ENCODE data around the gene ADGRF1. TPM values are rescaled to one million over a fixed set of nuclear protein-coding genes. Genes with fewer than 3 reads are reported as not detected.
"Not testable (repeated sequence)": the region's sequence is repeated elsewhere in the genome, so short reads cannot be mapped to it uniquely, and the experiment has no call there.

The ADGRF1 gene
- not detected in 2 replicates for total RNA-seq
- not detected in 2 replicates for polyA plus RNA-seq
- not detected in 2 replicates for polyA plus RNA-seq (2012)
- polyA minus RNA-seq (ENCODE audit: low replicate concordance): not detected in 2 replicates

DNA sequence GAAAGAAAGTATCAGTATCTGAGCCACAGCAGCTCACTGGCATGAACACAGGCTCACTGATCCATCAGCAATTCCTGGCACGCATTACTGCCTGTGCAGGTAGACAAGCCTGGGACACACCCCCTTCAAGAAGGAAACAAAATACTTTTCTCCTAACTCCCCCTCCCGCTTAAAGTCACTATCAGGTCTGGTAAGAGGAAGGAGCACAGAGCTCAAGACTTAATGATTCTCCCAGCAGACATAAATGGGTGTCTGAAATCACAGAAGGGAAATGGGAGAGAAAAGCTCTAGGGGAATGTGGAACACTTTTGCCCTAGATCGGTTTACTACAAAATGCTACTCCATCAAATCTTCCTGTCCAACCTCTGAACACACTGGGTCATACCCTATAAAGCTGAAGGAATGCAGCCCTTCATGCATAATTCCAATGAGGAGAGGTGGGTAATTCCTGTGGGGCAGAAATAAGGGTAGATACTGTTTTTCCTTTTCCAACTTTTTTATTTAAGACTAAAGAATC lies at the start of gene ADGRF1:
Gene ADGRF1, minus strand, starts transcription at position 58 of the 517 bp plus-strand sequence. CDS start 13,271 bp downstream, outside the sequence.
- Histone ChIP-seq H3K27ac (ENCODE audit: insufficient read depth, low read length) (no peak within 1 kb of the TSS), H3K9me3 (ENCODE audit: control insufficient read depth, insufficient read depth, low read depth, low read length) (no peaks in the 10 kb centered on the region), H3K27me3 (ENCODE audit: control insufficient read depth, insufficient read depth, low read length) (no peaks in the 10 kb centered on the region), H3K36me3 (ENCODE audit: control insufficient read depth, insufficient read depth, low read length) (no peaks in the 10 kb centered on the region), H3K4me2 (ENCODE audit: extremely low read depth, insufficient read depth, low read length) (no peak within 1 kb of the TSS), H4K20me1 (ENCODE audit: control insufficient read depth, extremely low read depth, insufficient read depth, low read length) (no peaks in the 10 kb centered on the region), H2AFZ (ENCODE audit: low read length) (no peak within 1 kb of the TSS), H3K4me1 (ENCODE audit: control insufficient read depth, extremely low read depth, insufficient read depth, low read length) (no peaks in the 10 kb centered on the region), H3K9ac (ENCODE audit: insufficient read depth, low read length) (no peak within 1 kb of the TSS), H3K4me3 (replicated peaks in 1 of 4; ENCODE audit: control extremely low read depth in 1 of 4, insufficient read depth in 1 of 4, low read depth in 3 of 4, low read length in 4 of 4) (no peak within 1 kb of the TSS), H3K79me2 (ENCODE audit: control insufficient read depth, insufficient read depth, low read length) (no peaks in the 10 kb centered on the region)
- TF ChIP-seq EZH2 (IDR thresholded peaks at IDR 0.05; ENCODE audit: low read length, missing control alignments): no peak
- no peak for TF ChIP-seq CTCF (conservative IDR thresholded peaks at IDR 0.05 in 1 of 2, IDR thresholded peaks at IDR 0.05 in 1 of 2; ENCODE audit: low read depth in 1 of 2, low read length in 2 of 2)
- peak in 1 of 2 donors; percentile 24 for DNase-seq (ENCODE audit: low read depth in 2 of 2)

DNA sequence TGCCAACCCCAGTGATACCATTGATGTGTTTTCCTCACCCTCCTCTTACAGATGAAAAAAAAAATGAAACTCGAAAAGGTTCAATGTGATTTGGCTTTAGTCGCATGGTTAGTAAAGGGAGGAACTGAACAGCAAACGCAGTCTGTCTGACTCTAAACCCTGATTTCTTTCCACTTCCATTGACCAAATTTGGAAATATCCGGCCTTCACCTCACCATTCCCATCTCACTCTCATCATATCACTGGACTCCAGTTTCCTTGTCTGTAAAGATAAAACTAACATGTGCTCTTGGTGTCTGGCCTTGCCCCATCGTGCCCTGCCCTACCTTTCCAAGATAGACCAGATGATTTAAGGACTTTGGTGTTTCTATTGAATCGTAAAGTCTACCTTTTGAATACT lies 48.7 kb upstream of the ADGRF1 start:
- Histone ChIP-seq H3K4me3 (replicated peaks in 1 of 4; ENCODE audit: control extremely low read depth in 1 of 4, insufficient read depth in 1 of 4, low read depth in 3 of 4, low read length in 4 of 4) (no peak overlapping the region), H3K9me3 (ENCODE audit: control insufficient read depth, insufficient read depth, low read depth, low read length) (no peaks in the 10 kb centered on the region), H3K79me2 (ENCODE audit: control insufficient read depth, insufficient read depth, low read length) (no peaks in the 10 kb centered on the region), H3K9ac (ENCODE audit: insufficient read depth, low read length) (no peak overlapping the region), H4K20me1 (ENCODE audit: control insufficient read depth, extremely low read depth, insufficient read depth, low read length) (no peaks in the 10 kb centered on the region), H2AFZ (ENCODE audit: low read length) (no peak overlapping the region), H3K27ac (ENCODE audit: insufficient read depth, low read length) (no peak overlapping the region), H3K4me2 (ENCODE audit: extremely low read depth, insufficient read depth, low read length) (no peak overlapping the region), H3K36me3 (ENCODE audit: control insufficient read depth, insufficient read depth, low read length) (no peaks in the 10 kb centered on the region), H3K4me1 (ENCODE audit: control insufficient read depth, extremely low read depth, insufficient read depth, low read length) (no peaks in the 10 kb centered on the region), H3K27me3 (ENCODE audit: control insufficient read depth, insufficient read depth, low read length) (no peaks in the 10 kb centered on the region)
- DNase-seq (ENCODE audit: low read depth in 2 of 2): no peak
- TF ChIP-seq EZH2 (IDR thresholded peaks at IDR 0.05; ENCODE audit: low read length, missing control alignments): no peak
- TF ChIP-seq CTCF (conservative IDR thresholded peaks at IDR 0.05 in 1 of 2, IDR thresholded peaks at IDR 0.05 in 1 of 2; ENCODE audit: low read depth in 1 of 2, low read length in 2 of 2): no peak

- H4K20me1 ChIP-seq (ENCODE audit: control insufficient read depth, extremely low read depth, insufficient read depth, low read length); H2AFZ ChIP-seq (ENCODE audit: low read length); H3K79me2 ChIP-seq (ENCODE audit: control insufficient read depth, insufficient read depth, low read length); H3K4me3 ChIP-seq (replicated peaks in 1 of 4; ENCODE audit: control extremely low read depth in 1 of 4, insufficient read depth in 1 of 4, low read depth in 3 of 4, low read length in 4 of 4); DNase-seq (ENCODE audit: low read depth in 2 of 2); H3K4me1 ChIP-seq (ENCODE audit: control insufficient read depth, extremely low read depth, insufficient read depth, low read length); H3K9me3 ChIP-seq (ENCODE audit: control insufficient read depth, insufficient read depth, low read depth, low read length); H3K36me3 ChIP-seq (ENCODE audit: control insufficient read depth, insufficient read depth, low read length); H3K9ac ChIP-seq (ENCODE audit: insufficient read depth, low read length); H3K4me2 ChIP-seq (ENCODE audit: extremely low read depth, insufficient read depth, low read length); H3K27ac ChIP-seq (ENCODE audit: insufficient read depth, low read length); H3K27me3 ChIP-seq (ENCODE audit: control insufficient read depth, insufficient read depth, low read length): not testable (repeated sequence)
Observed at GRCh38 chr6:47089473-47089872, 47.3 kb upstream of the ADGRF1 start.
